CD8-positive, alpha-beta memory T cell (primary cell): Measurements from ENCODE around the gene WDR17. TPM values are rescaled to one million over a fixed set of nuclear protein-coding genes. Genes with fewer than 3 reads are reported as not detected.

Experiments
- CTCF ChIA-PET: fragments of 350-600 bp; sonication (Branson Sonifier 250); formaldehyde crosslinking; loops from one replicate; lab custom pipeline; 2021; ENCODE audit warnings: antibody characterized with exemption; lab: Charles Lee
- POLR2A ChIA-PET: fragments of 350-600 bp; sonication (Branson Sonifier 250); formaldehyde crosslinking; loops from one replicate; lab custom pipeline; 2021; ENCODE audit warnings: antibody characterized with exemption; lab: Charles Lee
- DNase-seq, 5 donors: peaks; one replicate each; pipeline versions ENCODE4 v3.0.0 to v3.0.0-alpha.2; 2020 to 2022; ENCODE audit warnings: mixed read lengths in 1 of 5
- H3K27ac ChIP-seq: one replicate; pipeline ENCODE4 v1.7.0; 2013; ENCODE audit warnings: low read depth, mild to moderate bottlenecking, low read length, moderate library complexity
- H3K27me3 ChIP-seq: 2 replicates; pipeline ENCODE4 v1.7.0; 2013; ENCODE audit warnings: low read length, mild to moderate bottlenecking; ENCODE audit not compliant: insufficient read depth, poor library complexity, severe bottlenecking
- H3K36me3 ChIP-seq: 2 replicates; pipeline ENCODE4 v1.7.0; 2013; ENCODE audit warnings: mild to moderate bottlenecking, low read length, moderate library complexity; ENCODE audit not compliant: insufficient read depth
- H3K4me1 ChIP-seq: 2 replicates; pipeline ENCODE4 v1.7.0; 2013; ENCODE audit warnings: mild to moderate bottlenecking, low read length, moderate library complexity; ENCODE audit not compliant: insufficient read depth
- H3K4me3 ChIP-seq: 2 replicates; pipeline ENCODE4 v1.7.0; 2013; ENCODE audit warnings: mild to moderate bottlenecking, low read length
- H3K9me3 ChIP-seq: 2 replicates; pipeline ENCODE4 v1.7.0; 2013; ENCODE audit warnings: mild to moderate bottlenecking, low read length
- H3K27ac Mint-ChIP-seq, 8 donors: one replicate each; pipeline ENCODE4 v1.8.0; 2020 to 2021; ENCODE audit warnings: mixed read lengths in 8 of 8, mild to moderate bottlenecking in 6 of 8, inconsistent platforms in 3 of 8, moderate library complexity in 3 of 8
- H3K27me3 Mint-ChIP-seq, 2 donors: one replicate each; pipeline ENCODE4 v1.8.0; 2020 to 2021; ENCODE audit warnings: mixed read lengths in 2 of 2, mild to moderate bottlenecking in 1 of 2, moderate library complexity in 1 of 2
- H3K36me3 Mint-ChIP-seq, 3 donors: one replicate each; pipeline ENCODE4 v1.8.0; 2020 to 2021; ENCODE audit warnings: mixed read lengths in 3 of 3, inconsistent platforms in 1 of 3, mild to moderate bottlenecking in 1 of 3
- H3K4me1 Mint-ChIP-seq, 3 donors: one replicate each; pipeline ENCODE4 v1.8.0; 2020 to 2021; ENCODE audit warnings: mixed read lengths in 3 of 3, inconsistent platforms in 1 of 3, mild to moderate bottlenecking in 1 of 3
- H3K4me3 Mint-ChIP-seq, 7 donors: one replicate each; pipeline ENCODE4 v1.8.0; 2020 to 2021; ENCODE audit warnings: mixed read lengths in 7 of 7, mild to moderate bottlenecking in 6 of 7, moderate library complexity in 4 of 7, inconsistent platforms in 2 of 7
- H3K9me3 Mint-ChIP-seq, 5 donors: one replicate each; pipeline ENCODE4 v1.8.0; 2020 to 2022; ENCODE audit warnings: mixed read lengths in 5 of 5, mild to moderate bottlenecking in 3 of 5, moderate library complexity in 2 of 5, inconsistent platforms in 1 of 5
- polyA plus RNA-seq: library from polyadenylated mRNA; unstranded; fragments of 300-500 nt; fragmentation: Illumina TruSeq; gene quantifications from one replicate; pipeline ENCODE4 v1.2.3, GENCODE V29; 2021
- total RNA-seq, 2 experiments: library from RNA; stranded (reverse); gene quantifications; one replicate each; pipeline ENCODE4 v1.2.3, GENCODE V29; 2021

The WDR17 gene
- total and polyA plus RNA-seq, 3 experiments from 2014 or later = 1.0 to 1.4 TPM; not detected in 1

DNA sequence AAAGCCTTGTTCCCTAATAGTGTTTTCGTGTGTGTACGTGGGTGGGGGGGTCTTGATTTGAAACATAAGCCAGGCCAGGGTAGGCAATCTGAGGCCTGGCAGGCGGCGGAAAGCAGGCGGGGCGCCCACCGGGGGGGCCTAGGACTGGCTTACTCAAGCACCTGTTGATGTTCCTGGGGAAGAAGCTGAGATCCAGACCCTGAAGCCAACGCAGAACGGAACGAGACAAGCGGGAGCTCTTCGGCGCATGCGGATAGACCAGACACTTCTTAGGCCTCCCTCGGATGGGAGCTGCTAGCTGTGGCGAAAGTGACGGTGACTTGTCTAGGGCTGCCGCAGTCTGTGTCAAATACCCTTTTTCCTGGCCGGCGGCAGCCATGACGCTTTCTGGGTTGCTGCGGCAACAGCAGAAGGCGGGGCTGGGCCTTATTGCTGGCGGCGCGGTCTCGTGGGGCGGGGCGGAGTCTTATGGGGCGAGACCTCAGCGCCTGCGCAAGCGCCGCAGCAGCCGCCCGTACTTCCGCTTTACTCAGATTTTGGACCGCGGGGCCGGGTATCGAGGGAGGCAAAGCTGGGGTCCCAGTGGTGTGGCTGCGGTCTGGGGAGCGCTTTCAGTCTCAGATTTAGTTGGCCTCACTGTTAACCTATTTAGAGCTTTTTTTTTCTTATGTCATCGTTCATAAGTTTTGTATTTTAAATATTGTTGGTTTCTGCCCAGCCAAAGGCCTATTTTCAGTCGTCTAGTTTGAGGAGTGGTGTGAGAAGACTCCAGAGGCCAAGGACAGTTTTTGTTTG, 129.7 kb downstream of the WDR17 start, which contains the start of gene SPATA4:
TSS of gene SPATA4 (minus strand) at position 402 of the 795 bp plus-strand sequence. CDS start at position 379, 23 bp downstream.
- H3K4me1 ChIP-seq = peaks cover 9% of the 10 kb centered on the region
- no peak within 1 kb of the TSS for H3K27ac ChIP-seq
- peaks cover 3 to 34% of the 10 kb centered on the region in 2 donors for H3K27me3 Mint-ChIP-seq
- CTCF ChIA-PET = interaction anchor here (1.6 kb wide), 1 partner anchor 129 kb away, joined by 3 read pairs; no protein-coding TSS in a partner anchor
- H3K36me3 ChIP-seq = no peaks in the 10 kb centered on the region
- peak; percentile 89 to 95 (median 90) for DNase-seq
- peaks cover 0 to 4% (median 4%) of the 10 kb centered on the region in 3 donors for H3K36me3 Mint-ChIP-seq
- no peaks in the 10 kb centered on the region for H3K27me3 ChIP-seq
- peak within 1 kb of the TSS; percentile 70 to 95 (median 88) for H3K4me3 Mint-ChIP-seq
- no peaks in the 10 kb centered on the region for H3K9me3 ChIP-seq
- H3K4me3 ChIP-seq = peak within 1 kb of the TSS; percentile 93
- H3K4me1 Mint-ChIP-seq = peaks cover 9 to 19% (median 19%) of the 10 kb centered on the region in 3 donors
- peak within 1 kb of the TSS; percentile 72 to 97 (median 90) for H3K27ac Mint-ChIP-seq
- POLR2A ChIA-PET = no interaction called here
- peaks cover 0 to 2% (median 0%) of the 10 kb centered on the region in 5 donors for H3K9me3 Mint-ChIP-seq

DNA sequence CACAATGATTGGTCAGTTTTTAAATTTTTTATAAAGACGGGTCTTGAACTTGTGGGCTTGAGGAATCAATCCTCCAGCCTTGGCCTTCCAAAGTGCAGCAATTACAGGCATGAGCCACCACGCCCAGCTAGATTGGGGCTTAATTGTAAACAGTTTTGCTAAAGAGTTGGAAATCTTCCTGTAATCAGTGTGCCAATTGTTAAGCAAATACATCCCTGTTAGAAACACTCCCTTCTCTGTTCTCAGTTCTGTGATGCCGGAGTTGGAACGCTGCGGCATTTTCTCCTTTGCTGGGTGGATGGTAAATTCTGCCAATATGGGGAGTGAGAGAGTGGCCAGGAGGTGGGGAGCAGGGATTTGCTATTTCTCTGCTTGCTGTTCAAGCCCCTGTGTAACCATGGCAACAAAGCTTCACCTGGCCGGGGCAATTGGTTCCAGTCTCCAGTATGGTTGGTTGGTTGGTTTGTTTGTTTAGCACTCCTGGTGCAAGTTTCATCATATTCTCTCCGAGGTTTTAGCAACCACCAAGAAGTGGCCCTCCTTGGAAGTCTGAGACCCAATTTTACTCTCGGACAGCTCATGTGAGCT, 132.8 kb downstream of the WDR17 start:
- DNase-seq = no peak
- Mint-ChIP-seq H3K9me3 (peaks cover 0 to 2% (median 0%) of the 10 kb centered on the region in 5 donors), H3K4me1 (peaks cover 9 to 19% (median 19%) of the 10 kb centered on the region in 3 donors), H3K4me3 (no peak overlapping the region), H3K36me3 (peaks cover 0 to 4% (median 4%) of the 10 kb centered on the region in 3 donors), H3K27ac (peak overlapping the region in 1 of 8 donors; percentile 74), H3K27me3 (peaks cover 3 to 19% of the 10 kb centered on the region in 2 donors)
- H3K4me3 ChIP-seq = no peak overlapping the region
- no peaks in the 10 kb centered on the region for H3K27me3 ChIP-seq
- peaks cover 9% of the 10 kb centered on the region for H3K4me1 ChIP-seq
- H3K27ac ChIP-seq = no peak overlapping the region
- no peaks in the 10 kb centered on the region for H3K36me3 ChIP-seq
- POLR2A ChIA-PET = no interaction called here
- no peaks in the 10 kb centered on the region for H3K9me3 ChIP-seq
- CTCF ChIA-PET = interaction anchor here (1.2 kb wide), 1 partner anchor 7 kb away, joined by 3 read pairs; no protein-coding TSS in a partner anchor

- DNase-seq = no peak
- no peaks in the 10 kb centered on the region for H3K36me3 ChIP-seq
- H3K36me3 Mint-ChIP-seq = no peaks in the 10 kb centered on the region
- H3K4me3 Mint-ChIP-seq = no peak overlapping the region
- ChIA-PET POLR2A (no interaction called here), CTCF (interaction anchor here (0.6 kb wide), 1 partner anchor 8 kb away, joined by 3 read pairs; no protein-coding TSS in a partner anchor)
- peaks cover 24 to 55% of the 10 kb centered on the region in 2 donors for H3K27me3 Mint-ChIP-seq
- H3K27ac Mint-ChIP-seq = no peak overlapping the region
- no peaks in the 10 kb centered on the region for H3K9me3 ChIP-seq
- no peaks in the 10 kb centered on the region for H3K27me3 ChIP-seq
- no peak overlapping the region for H3K27ac ChIP-seq
- no peak overlapping the region for H3K4me3 ChIP-seq
- H3K4me1 ChIP-seq = no peaks in the 10 kb centered on the region
- H3K9me3 Mint-ChIP-seq = no peaks in the 10 kb centered on the region
- no peaks in the 10 kb centered on the region for H3K4me1 Mint-ChIP-seq
Measured at GRCh38 chr4:176205299-176205698, 139.7 kb downstream of the WDR17 start.

GRCh38 chr4:176207839-176208238, 142.2 kb downstream of the WDR17 start:
- CTCF ChIA-PET = no interaction called here

DNA sequence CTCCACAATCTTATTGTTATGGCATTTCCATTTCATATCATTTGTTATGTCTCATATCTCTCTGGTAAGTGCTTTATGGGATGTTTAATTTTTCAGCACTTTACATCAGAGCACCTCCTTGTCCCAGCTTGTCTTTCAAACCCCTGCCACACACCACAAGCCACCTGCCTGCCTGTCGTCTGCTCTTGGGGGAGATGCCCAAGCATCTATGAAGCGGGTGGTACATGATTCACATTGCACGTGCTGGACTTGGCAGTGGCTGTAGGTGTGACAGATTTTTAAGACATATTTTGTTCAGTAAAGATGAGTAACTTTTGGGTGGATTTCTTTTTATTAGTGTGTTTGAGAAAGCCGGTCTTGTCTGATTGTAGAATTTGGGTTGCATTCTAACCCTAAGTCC, 143.9 kb downstream of the WDR17 start:
- Histone ChIP-seq H3K36me3 (no peaks in the 10 kb centered on the region), H3K4me1 (no peaks in the 10 kb centered on the region), H3K27me3 (no peaks in the 10 kb centered on the region), H3K9me3 (no peaks in the 10 kb centered on the region), H3K27ac (no peak overlapping the region), H3K4me3 (no peak overlapping the region)
- H3K27ac Mint-ChIP-seq = no peak overlapping the region
- ChIA-PET POLR2A (no interaction called here), CTCF (interaction anchor here (1.0 kb wide), 1 partner anchor 12 kb away, joined by 3 read pairs; no protein-coding TSS in a partner anchor)
- DNase-seq = no peak
- H3K4me1 Mint-ChIP-seq = no peaks in the 10 kb centered on the region
- H3K4me3 Mint-ChIP-seq = no peak overlapping the region
- H3K36me3 Mint-ChIP-seq = no peaks in the 10 kb centered on the region
- H3K27me3 Mint-ChIP-seq = peaks cover 28 to 50% of the 10 kb centered on the region in 2 donors
- peaks cover 0 to 2% (median 0%) of the 10 kb centered on the region in 5 donors for H3K9me3 Mint-ChIP-seq

More at GRCh38 chr4:176207839-176208238, 142.2 kb downstream of the WDR17 start:
- POLR2A ChIA-PET = no interaction called here
- Mint-ChIP-seq H3K9me3 (peaks cover 0 to 2% (median 0%) of the 10 kb centered on the region in 5 donors), H3K4me1 (no peaks in the 10 kb centered on the region), H3K36me3 (no peaks in the 10 kb centered on the region), H3K4me3 (no peak overlapping the region), H3K27me3 (peaks cover 31 to 62% of the 10 kb centered on the region in 2 donors), H3K27ac (no peak overlapping the region)
- H3K4me1 ChIP-seq = no peaks in the 10 kb centered on the region
- H3K9me3 ChIP-seq = no peaks in the 10 kb centered on the region
- no peak for DNase-seq
- no peaks in the 10 kb centered on the region for H3K36me3 ChIP-seq
- no peak overlapping the region for H3K27ac ChIP-seq
- H3K27me3 ChIP-seq = no peaks in the 10 kb centered on the region
- no peak overlapping the region for H3K4me3 ChIP-seq

DNA sequence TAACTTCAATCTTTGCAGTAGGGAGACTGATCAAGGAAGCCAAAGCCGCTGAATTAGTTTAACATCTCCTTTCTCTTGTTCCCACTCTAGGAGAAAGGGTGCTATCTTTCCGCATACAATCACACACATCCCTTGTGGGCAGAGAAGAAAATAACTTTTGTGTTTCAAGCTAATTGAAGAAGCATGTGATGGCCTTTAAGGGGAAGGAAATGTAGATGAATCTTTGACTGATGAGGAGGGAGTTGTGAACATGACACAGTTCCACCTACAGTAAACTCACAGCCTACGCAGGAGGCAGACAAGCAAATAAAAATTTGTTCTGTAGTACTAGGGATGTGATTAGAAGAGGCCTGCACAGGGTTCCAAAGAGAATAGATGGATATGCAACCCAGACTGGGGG, 144.5 kb downstream of the WDR17 start:
- Mint-ChIP-seq H3K27me3 (peaks cover 24 to 44% of the 10 kb centered on the region in 2 donors), H3K4me1 (no peaks in the 10 kb centered on the region), H3K9me3 (peaks cover 0 to 2% (median 0%) of the 10 kb centered on the region in 5 donors), H3K4me3 (peak overlapping the region in 1 of 7 donors; percentile 57), H3K36me3 (no peaks in the 10 kb centered on the region), H3K27ac (no peak overlapping the region)
- H3K36me3 ChIP-seq = no peaks in the 10 kb centered on the region
- ChIA-PET CTCF (no interaction called here), POLR2A (no interaction called here)
- no peak overlapping the region for H3K4me3 ChIP-seq
- no peaks in the 10 kb centered on the region for H3K27me3 ChIP-seq
- no peak overlapping the region for H3K27ac ChIP-seq
- DNase-seq = no peak
- no peaks in the 10 kb centered on the region for H3K9me3 ChIP-seq
- H3K4me1 ChIP-seq = no peaks in the 10 kb centered on the region

DNA sequence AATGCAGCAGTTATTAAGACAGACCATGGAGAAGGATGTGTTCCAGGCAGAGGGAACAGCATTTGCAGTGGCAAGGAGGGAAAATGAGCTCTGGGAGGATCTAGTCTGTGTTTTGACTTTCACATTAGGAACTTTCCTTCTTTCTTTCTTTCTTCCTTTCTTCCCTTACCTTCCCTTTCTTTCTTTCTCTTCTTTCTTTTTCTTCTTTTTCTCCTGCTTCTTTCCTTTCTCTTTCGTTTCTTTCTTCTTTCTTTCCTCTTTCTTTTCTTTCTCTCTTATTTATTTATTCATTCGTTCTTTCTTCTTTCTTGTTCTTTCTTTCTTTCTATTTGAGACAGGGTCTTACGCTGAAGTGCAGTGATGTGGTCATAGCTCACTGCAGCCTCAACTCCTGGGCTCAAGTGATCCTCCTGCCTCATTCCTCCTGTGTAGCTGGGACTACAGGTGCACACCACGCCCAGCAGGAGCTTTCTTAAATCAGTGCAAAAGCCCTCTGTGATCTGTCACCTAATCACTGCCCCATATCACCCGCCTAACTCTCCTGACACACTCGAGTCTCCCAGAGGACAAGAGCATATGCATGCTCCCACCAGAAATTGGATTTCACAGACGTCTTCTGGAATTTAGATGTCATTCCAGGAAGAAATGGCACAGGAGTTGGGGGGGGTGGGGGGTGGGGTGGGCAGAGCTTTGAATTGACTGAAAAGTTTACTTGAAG, 145.1 kb downstream of the WDR17 start:
- no peaks in the 10 kb centered on the region for H3K36me3 ChIP-seq
- CTCF ChIA-PET = no interaction called here
- no peaks in the 10 kb centered on the region for H3K9me3 ChIP-seq
- no peaks in the 10 kb centered on the region for H3K4me1 ChIP-seq
- no peak for DNase-seq
- Mint-ChIP-seq H3K4me1 (no peaks in the 10 kb centered on the region), H3K4me3 (no peak overlapping the region), H3K27ac (no peak overlapping the region), H3K36me3 (no peaks in the 10 kb centered on the region), H3K27me3 (peaks cover 25 to 38% of the 10 kb centered on the region in 2 donors), H3K9me3 (peaks cover 0 to 2% (median 0%) of the 10 kb centered on the region in 5 donors)
- H3K4me3 ChIP-seq = no peak overlapping the region
- POLR2A ChIA-PET = no interaction called here
- H3K27me3 ChIP-seq = no peaks in the 10 kb centered on the region
- no peak overlapping the region for H3K27ac ChIP-seq
